ENCODE data around the gene CCR4. TPM values are rescaled to one million over a fixed set of nuclear protein-coding genes. Genes with fewer than 3 reads are reported as not detected.

Gene CCR4
- total RNA-seq, 1 donor from 2014 or later = not detected

- no peaks in the 10 kb centered on the region for H3K36me3 Mint-ChIP-seq
- no peak overlapping the region for H3K27ac Mint-ChIP-seq
- no peak for DNase-seq (ENCODE audit: extremely low spot score, unreplicated experiment)
- H3K27me3 Mint-ChIP-seq = peaks cover 5% of the 10 kb centered on the region
- TF ChIP-seq, protein P1, sequence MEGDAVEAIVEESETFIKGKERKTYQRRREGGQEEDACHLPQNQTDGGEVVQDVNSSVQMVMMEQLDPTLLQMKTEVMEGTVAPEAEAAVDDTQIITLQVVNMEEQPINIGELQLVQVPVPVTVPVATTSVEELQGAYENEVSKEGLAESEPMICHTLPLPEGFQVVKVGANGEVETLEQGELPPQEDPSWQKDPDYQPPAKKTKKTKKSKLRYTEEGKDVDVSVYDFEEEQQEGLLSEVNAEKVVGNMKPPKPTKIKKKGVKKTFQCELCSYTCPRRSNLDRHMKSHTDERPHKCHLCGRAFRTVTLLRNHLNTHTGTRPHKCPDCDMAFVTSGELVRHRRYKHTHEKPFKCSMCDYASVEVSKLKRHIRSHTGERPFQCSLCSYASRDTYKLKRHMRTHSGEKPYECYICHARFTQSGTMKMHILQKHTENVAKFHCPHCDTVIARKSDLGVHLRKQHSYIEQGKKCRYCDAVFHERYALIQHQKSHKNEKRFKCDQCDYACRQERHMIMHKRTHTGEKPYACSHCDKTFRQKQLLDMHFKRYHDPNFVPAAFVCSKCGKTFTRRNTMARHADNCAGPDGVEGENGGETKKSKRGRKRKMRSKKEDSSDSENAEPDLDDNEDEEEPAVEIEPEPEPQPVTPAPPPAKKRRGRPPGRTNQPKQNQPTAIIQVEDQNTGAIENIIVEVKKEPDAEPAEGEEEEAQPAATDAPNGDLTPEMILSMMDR (conservative IDR thresholded peaks at IDR 0.05) = no peak
- peaks cover 14% of the 10 kb centered on the region for H3K4me1 Mint-ChIP-seq (ENCODE audit: unreplicated experiment)
- no peaks in the 10 kb centered on the region for H3K9me3 Mint-ChIP-seq
- no peak overlapping the region for H3K4me3 Mint-ChIP-seq
These were observed 21.2 kb downstream of the CCR4 start for GRCh38 chr3:32972482-32973146.

DNA sequence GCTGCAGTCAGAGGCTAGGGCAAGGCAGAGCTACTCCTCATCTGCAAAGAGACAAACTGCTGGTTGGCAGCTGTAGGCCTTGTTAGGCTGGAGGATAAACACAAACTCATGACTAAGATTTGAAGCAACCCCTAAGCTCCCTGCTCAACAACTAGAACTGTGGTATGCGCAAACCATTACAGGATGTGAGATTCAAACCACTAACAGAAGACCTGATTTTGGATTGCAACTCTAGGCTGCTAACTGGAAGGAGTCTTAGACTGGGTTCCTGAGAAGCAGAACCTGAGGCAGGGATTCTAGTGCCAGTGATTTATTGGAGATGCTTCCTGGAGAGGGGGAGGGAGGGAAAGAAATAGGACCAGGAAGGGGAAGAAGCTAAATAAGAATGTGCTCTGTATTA is 22.5 kb downstream of the CCR4 start:
- peaks cover 8% of the 10 kb centered on the region for H3K4me1 Mint-ChIP-seq (ENCODE audit: unreplicated experiment)
- H3K36me3 Mint-ChIP-seq = no peaks in the 10 kb centered on the region
- H3K27ac Mint-ChIP-seq = no peak overlapping the region
- TF ChIP-seq, protein P1 (conservative IDR thresholded peaks at IDR 0.05) = no peak
- H3K9me3 Mint-ChIP-seq = no peaks in the 10 kb centered on the region
- DNase-seq (ENCODE audit: extremely low spot score, unreplicated experiment) = no peak
- H3K4me3 Mint-ChIP-seq = no peak overlapping the region
- H3K27me3 Mint-ChIP-seq = peaks cover 5% of the 10 kb centered on the region

- no peak for DNase-seq (ENCODE audit: extremely low spot score, unreplicated experiment)
- peaks cover 7% of the 10 kb centered on the region for H3K4me1 Mint-ChIP-seq (ENCODE audit: unreplicated experiment)
- no peak overlapping the region for H3K27ac Mint-ChIP-seq
- H3K27me3 Mint-ChIP-seq = peaks cover 5% of the 10 kb centered on the region
- no peak overlapping the region for H3K4me3 Mint-ChIP-seq
- H3K36me3 Mint-ChIP-seq = no peaks in the 10 kb centered on the region
- TF ChIP-seq, protein P1 (conservative IDR thresholded peaks at IDR 0.05) = no peak
- H3K9me3 Mint-ChIP-seq = no peaks in the 10 kb centered on the region
These were observed 24.6 kb downstream of the CCR4 start for GRCh38 chr3:32975891-32976595.

DNA sequence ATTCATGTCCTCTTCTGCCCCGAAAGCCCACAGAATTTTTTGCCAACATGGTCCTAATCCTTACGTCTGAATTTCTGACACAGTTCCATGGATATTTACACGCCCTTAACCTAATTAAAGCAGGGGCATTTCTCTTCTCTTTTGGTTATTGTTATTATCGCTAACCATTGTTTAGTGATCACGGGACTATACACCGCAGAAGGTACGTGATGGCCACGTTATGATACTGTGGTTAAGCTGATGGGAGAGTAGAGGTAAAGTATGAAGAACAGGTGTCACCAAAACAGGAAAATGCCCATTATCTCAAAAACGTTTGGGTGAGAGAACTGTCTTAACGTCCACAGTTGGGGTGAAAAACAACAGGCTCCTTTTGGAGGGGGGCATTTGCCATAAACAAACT is 26.4 kb downstream of the CCR4 start:
- Mint-ChIP-seq H3K4me1 (ENCODE audit: unreplicated experiment) (peaks cover 7% of the 10 kb centered on the region), H3K27me3 (peaks cover under 1% of the 10 kb centered on the region), H3K36me3 (no peaks in the 10 kb centered on the region), H3K4me3 (no peak overlapping the region), H3K9me3 (peaks cover 4% of the 10 kb centered on the region), H3K27ac (no peak overlapping the region)
- TF ChIP-seq, protein P1 (conservative IDR thresholded peaks at IDR 0.05) = no peak
- DNase-seq (ENCODE audit: extremely low spot score, unreplicated experiment) = no peak

DNA sequence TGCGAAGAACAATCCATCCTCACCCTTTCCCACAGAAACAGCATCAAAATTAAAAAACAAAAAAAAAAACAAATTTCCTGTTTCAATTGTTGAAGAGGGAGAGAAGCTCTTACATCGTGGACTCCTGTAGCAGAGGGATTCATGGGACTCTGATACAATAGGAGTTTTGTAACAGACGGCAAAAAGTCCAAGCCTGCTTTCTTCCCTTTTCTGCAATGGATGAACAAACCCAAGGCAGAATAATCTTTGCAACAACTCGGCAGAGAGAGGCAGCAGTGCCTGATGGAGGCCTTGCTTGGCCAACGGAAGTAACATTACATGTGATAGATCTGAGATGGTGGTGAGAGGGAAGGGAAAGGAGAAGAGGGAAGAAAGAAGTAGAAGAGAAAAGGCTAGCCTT is 26.9 kb downstream of the CCR4 start:
- H3K27me3 Mint-ChIP-seq = no peaks in the 10 kb centered on the region
- no peak overlapping the region for H3K27ac Mint-ChIP-seq
- no peak for DNase-seq (ENCODE audit: extremely low spot score, unreplicated experiment)
- TF ChIP-seq, protein P1 (conservative IDR thresholded peaks at IDR 0.05) = no peak
- peaks cover 9% of the 10 kb centered on the region for H3K9me3 Mint-ChIP-seq
- no peaks in the 10 kb centered on the region for H3K36me3 Mint-ChIP-seq
- H3K4me1 Mint-ChIP-seq (ENCODE audit: unreplicated experiment) = peaks cover 7% of the 10 kb centered on the region
- no peak overlapping the region for H3K4me3 Mint-ChIP-seq
